HCT116 (cell line): Measurements from ENCODE around the gene ZGPAT. TPM values are rescaled to one million over a fixed set of nuclear protein-coding genes. Genes with fewer than 3 reads are reported as not detected.

ENCODE experiments used
- ATAC-seq: fragments of 200-7000 bp; cut with Tn5 transposase; 2 replicates; pipeline ENCODE4 v1.9.1; 2020; ENCODE audit warnings: mild to moderate bottlenecking, moderate library complexity
- BruUV-seq: library from RNA; stranded (reverse); fragments of 400-500 nt; replicated peaks from 2 replicates; lab custom pipeline; 2021; lab: Mats Ljungman, UMichigan
- CTCF ChIA-PET: fragments of 300-600 bp; sonication (Branson Sonifier 250); formaldehyde crosslinking; loops from one replicate; lab custom pipeline; 2021; ENCODE audit warnings: antibody characterized with exemption; lab: Charles Lee
- POLR2A ChIA-PET: fragments of 300-600, 350-600 bp; sonication (Branson Sonifier 250); formaldehyde crosslinking; loops from one replicate; lab custom pipeline; 2021; ENCODE audit warnings: antibody characterized with exemption; lab: Charles Lee
- RAD21 ChIA-PET, 2 experiments: fragments of 300-600 bp; sonication (Branson Sonifier 250); formaldehyde crosslinking; loops; one replicate each; lab custom pipeline; 2023; ENCODE audit warnings: low total read pairs in 2 of 2; ENCODE audit not compliant: uncharacterized antibody in 2 of 2, unreplicated experiment in 2 of 2, low non-redundant PET in 1 of 2; lab: Charles Lee
- DNase-seq: peaks from one replicate; pipeline ENCODE4 v3.0.0-alpha.2; 2010; ENCODE audit warnings: low read depth, low spot score
- H2AFZ ChIP-seq: fragments of 200-600 bp; shearing (Covaris generic), sonication (generic); 2 replicates; pipeline ENCODE4 v1.6.1; 2017; ENCODE audit warnings: low read depth, mixed run types, mixed read lengths, antibody characterized with exemption, low read length; ENCODE audit not compliant: poor library complexity, severe bottlenecking
- H3K27ac ChIP-seq: 2 replicates; pipeline ENCODE4 v1.5.1; 2012; ENCODE audit warnings: low read depth, low read length
- H3K27me3 ChIP-seq: fragments of 200-600 bp; sonication (generic); 2 replicates; pipeline ENCODE4 v1.6.1; 2016; ENCODE audit warnings: mixed run types, low read length, mixed read lengths; ENCODE audit not compliant: insufficient read depth
- H3K36me3 ChIP-seq, 2 experiments: fragments of 200-500 bp in 1 of 2; fragments of 200-600 bp in 1 of 2; sonication (Bioruptor generic) in 1 of 2; sonication (generic) in 1 of 2; 2 replicates each; pipeline versions ENCODE4 v1.5.1 to v1.6.1; 2014 to 2016; ENCODE audit warnings: low read length in 2 of 2, inconsistent platforms in 1 of 2, mixed read lengths in 1 of 2, mixed run types in 1 of 2; ENCODE audit not compliant: insufficient read depth in 2 of 2, control insufficient read depth in 1 of 2
- H3K4me1 ChIP-seq, 2 experiments: fragments of 200-600 bp in 1 of 2; sonication (generic) in 1 of 2; 2 replicates each; pipeline versions ENCODE4 v1.5.1 to v1.6.1; 2012 to 2017; ENCODE audit warnings: low read length in 2 of 2, inconsistent platforms in 1 of 2, mild to moderate bottlenecking in 1 of 2, mixed read lengths in 1 of 2, mixed run types in 1 of 2, moderate library complexity in 1 of 2; ENCODE audit not compliant: insufficient read depth in 2 of 2, control insufficient read depth in 1 of 2
- H3K4me2 ChIP-seq: fragments of 200-600 bp; sonication (generic); 2 replicates; pipeline ENCODE4 v1.6.1; 2017; ENCODE audit warnings: mixed run types, low read length, mixed read lengths
- H3K4me3 ChIP-seq, 2 experiments: fragments of 200-600 bp in 1 of 2; sonication (generic) in 1 of 2; replicated peaks in 1 of 2; 2 replicates each; pipeline ENCODE4 v1.5.1; 2011 to 2016; ENCODE audit warnings: low read length in 2 of 2, control low read depth in 1 of 2, low read depth in 1 of 2, mild to moderate bottlenecking in 1 of 2, mixed read lengths in 1 of 2, mixed run types in 1 of 2
- H3K79me2 ChIP-seq: fragments of 200-600 bp; sonication (generic); 2 replicates; pipeline ENCODE4 v1.6.1; 2017; ENCODE audit warnings: mild to moderate bottlenecking, mixed run types, low read length, moderate library complexity, mixed read lengths; ENCODE audit not compliant: insufficient read depth
- H3K9ac ChIP-seq: fragments of 200-600 bp; sonication (generic); 2 replicates; pipeline ENCODE4 v1.6.1; 2016; ENCODE audit warnings: low read length, mixed read lengths
- H3K9me2 ChIP-seq: fragments of 200-600 bp; sonication (generic), shearing (Covaris generic); 2 replicates; pipeline ENCODE4 v1.6.1; 2017; ENCODE audit warnings: mixed run types, mild to moderate bottlenecking, moderate library complexity; ENCODE audit not compliant: insufficient read depth
- H3K9me3 ChIP-seq, 2 experiments: fragments of 200-500 bp in 1 of 2; fragments of 200-600 bp in 1 of 2; sonication (Bioruptor generic) in 1 of 2; sonication (generic) in 1 of 2; 2 replicates each; pipeline ENCODE4 v1.6.1; 2014 to 2017; ENCODE audit warnings: low read length in 2 of 2, mixed read lengths in 2 of 2, inconsistent platforms in 1 of 2, low read depth in 1 of 2, mild to moderate bottlenecking in 1 of 2, mixed run types in 1 of 2, moderate library complexity in 1 of 2; ENCODE audit not compliant: control insufficient read depth in 1 of 2, insufficient read depth in 1 of 2
- H4K20me1 ChIP-seq: fragments of 200-600 bp; sonication (generic), shearing (Covaris generic); 2 replicates; pipeline ENCODE4 v1.6.1; 2017; ENCODE audit warnings: mixed run types, mild to moderate bottlenecking, moderate library complexity; ENCODE audit not compliant: insufficient read depth
- ATF3 ChIP-seq: IDR thresholded peaks from 2 replicates; pipeline ENCODE4 v1.6.1; 2012
- CEBPB ChIP-seq: IDR thresholded peaks from 2 replicates; pipeline ENCODE4 v1.6.1; 2012; ENCODE audit warnings: low read depth
- EGR1 ChIP-seq: IDR thresholded peaks from 2 replicates; pipeline ENCODE4 v1.6.1; 2012; ENCODE audit warnings: low read depth
- ELF1 ChIP-seq: IDR thresholded peaks from 2 replicates; pipeline ENCODE4 v1.6.1; 2012; ENCODE audit warnings: low read depth, borderline replicate concordance
- EZH2 ChIP-seq: fragments of 200-600 bp; sonication (generic); IDR thresholded peaks from 2 replicates; pipeline ENCODE4 v1.6.1; 2017; ENCODE audit warnings: antibody characterized with exemption, mixed run types
- EZH2phosphoT487 ChIP-seq: fragments of 200-600 bp; IDR thresholded peaks from 2 replicates; pipeline ENCODE4 v1.6.1; 2018; ENCODE audit warnings: antibody characterized with exemption, borderline replicate concordance
- FOSL1 ChIP-seq: IDR thresholded peaks from 2 replicates; pipeline ENCODE4 v1.6.1; 2012; ENCODE audit warnings: low read depth
- JUND ChIP-seq: IDR thresholded peaks from 2 replicates; pipeline ENCODE4 v1.6.1; 2012
- MAX ChIP-seq: IDR thresholded peaks from 2 replicates; pipeline ENCODE4 v1.6.1; 2012
- POLR2A ChIP-seq: IDR thresholded peaks from 2 replicates; pipeline ENCODE4 v1.7.0; 2011; ENCODE audit warnings: borderline replicate concordance; ENCODE audit not compliant: insufficient read depth, insufficient read length; ENCODE audit errors: extremely low read depth
- REST ChIP-seq: IDR thresholded peaks from 2 replicates; pipeline ENCODE4 v1.6.1; 2012; ENCODE audit warnings: low read depth
- SIN3A ChIP-seq: IDR thresholded peaks from 2 replicates; pipeline ENCODE4 v1.6.1; 2012; ENCODE audit warnings: low read depth
- SP1 ChIP-seq: IDR thresholded peaks from 2 replicates; pipeline ENCODE4 v1.6.1; 2012; ENCODE audit warnings: low read depth
- SRF ChIP-seq: IDR thresholded peaks from 2 replicates; pipeline ENCODE4 v1.6.1; 2012; ENCODE audit warnings: low read depth
- TCF7L2 ChIP-seq: IDR thresholded peaks from 2 replicates; pipeline ENCODE4 v1.7.0; 2011; ENCODE audit warnings: borderline replicate concordance, inconsistent platforms; ENCODE audit not compliant: insufficient read depth, insufficient read length; ENCODE audit errors: extremely low read depth
- ZBTB33 ChIP-seq: IDR thresholded peaks from 2 replicates; pipeline ENCODE4 v1.6.1; 2011; ENCODE audit warnings: mild to moderate bottlenecking, low read length, moderate library complexity; ENCODE audit not compliant: insufficient replicate concordance; ENCODE audit errors: extremely low read depth
- ZFX ChIP-seq: fragments of 450-650 bp; IDR thresholded peaks from 2 replicates; pipeline ENCODE4 v1.6.1; 2017
- ZNF274 ChIP-seq: fragments of 200-500 bp; sonication (Bioruptor generic); IDR thresholded peaks from 2 replicates; pipeline ENCODE4 v1.6.1; 2014; ENCODE audit warnings: mild to moderate bottlenecking, low read depth, low read length, inconsistent platforms
- intact Hi-C: fragments of 100-400 bp; cut with micrococcal nuclease; formaldehyde crosslinking; loops from 2 replicates; pipeline ENCODE4 v1.10.0; 2022
- total RNA-seq: library from RNA; stranded (reverse); gene quantifications from one replicate; pipeline ENCODE4 v1.2.1, GENCODE V29; 2021; ENCODE audit not compliant: unreplicated experiment

Gene ZGPAT
- total RNA-seq, 1 experiment from 2014 or later: 30.6 TPM

GRCh38 chr20:63767886-63768285, 60.0 kb downstream of the ZGPAT start (continued):
- TF ChIP-seq MAX: no peak

GRCh38 chr20:63768591-63769515, 61.0 kb downstream of the ZGPAT start:
- Histone ChIP-seq H2AFZ (no peak overlapping the region), H3K79me2 (no peaks in the 10 kb centered on the region), H3K4me1 (no peaks in the 10 kb centered on the region), H4K20me1 (no peaks in the 10 kb centered on the region), H3K9ac (no peak overlapping the region), H3K9me2 (no peaks in the 10 kb centered on the region), H3K27me3 (no peaks in the 10 kb centered on the region), H3K4me3 (no peak overlapping the region), H3K9me3 (no peaks in the 10 kb centered on the region), H3K36me3 (no peaks in the 10 kb centered on the region), H3K4me2 (no peak overlapping the region), H3K27ac (no peak overlapping the region)
- no peak for TF ChIP-seq EZH2
- no peak for TF ChIP-seq ZFX
- TF ChIP-seq POLR2A: no peak
- TF ChIP-seq CEBPB: no peak
- no peak for TF ChIP-seq ZBTB33
- no peak for TF ChIP-seq TCF7L2
- no peak for TF ChIP-seq EGR1
- no peak for TF ChIP-seq EZH2phosphoT487
- no peak for TF ChIP-seq JUND
- TF ChIP-seq SIN3A: no peak
- TF ChIP-seq MAX: no peak
- no peak for TF ChIP-seq SRF
- TF ChIP-seq ZNF274: no peak
- TF ChIP-seq REST: no peak
- no peak for TF ChIP-seq FOSL1
- TF ChIP-seq ELF1: no peak
- no peak for TF ChIP-seq SP1
- no peak for TF ChIP-seq ATF3
- CTCF ChIA-PET: no interaction called here
- POLR2A ChIA-PET: no interaction called here
- DNase-seq (no peak), ATAC-seq (no peak)
- intact Hi-C loops: no loop called here
- no TSS peak for BruUV-seq
- RAD21 ChIA-PET: no interaction called here
